Prostate gland (tissue), 2 donors: ENCODE measurements around the gene COL13A1.

ENCODE experiments used
- CTCF ChIP-seq, 4 experiments: fragments of 200-600 bp in 2 of 4; fragments of 450-650 bp in 2 of 4; sonication (generic) in 2 of 4; IDR thresholded peaks; 1 replicate in 3 of 4; 2 replicates in 1 of 4; pipeline ENCODE4 v1.5.1; 2016 to 2019; ENCODE audit warnings: antibody characterized with exemption in 4 of 4, mild to moderate bottlenecking in 2 of 4, moderate library complexity in 2 of 4
- POLR2A ChIP-seq: fragments of 450-650 bp; IDR thresholded peaks from one replicate; pipeline ENCODE4 v1.6.1; 2016; ENCODE audit warnings: antibody characterized with exemption, mild to moderate bottlenecking
- POLR2AphosphoS5 ChIP-seq: sonication (generic); formaldehyde crosslinking; IDR thresholded peaks from one replicate; pipeline ENCODE4 v1.6.1; 2017; ENCODE audit warnings: antibody characterized with exemption

GRCh38 chr10:69795242-69795934, 6.3 kb upstream of the COL13A1 start:
- TF ChIP-seq CTCF (IDR thresholded peaks at IDR 0.05) (no peak), POLR2A (no peak), POLR2AphosphoS5 (no peak)
